GM18868 (cell line): ENCODE measurements around the gene CRTC3.

Source experiments
- ATAC-seq: cut with Tn5 transposase; IDR thresholded peaks from one replicate; pipeline ENCODE4 v1.9.1; 2021; ENCODE audit warnings: mild to moderate bottlenecking, moderate library complexity; ENCODE audit not compliant: unreplicated experiment

The CRTC3 gene

GRCh38 chr15:90591524-90591923 lies 61.8 kb downstream of the CRTC3 start:
- ATAC-seq: no peak

DNA sequence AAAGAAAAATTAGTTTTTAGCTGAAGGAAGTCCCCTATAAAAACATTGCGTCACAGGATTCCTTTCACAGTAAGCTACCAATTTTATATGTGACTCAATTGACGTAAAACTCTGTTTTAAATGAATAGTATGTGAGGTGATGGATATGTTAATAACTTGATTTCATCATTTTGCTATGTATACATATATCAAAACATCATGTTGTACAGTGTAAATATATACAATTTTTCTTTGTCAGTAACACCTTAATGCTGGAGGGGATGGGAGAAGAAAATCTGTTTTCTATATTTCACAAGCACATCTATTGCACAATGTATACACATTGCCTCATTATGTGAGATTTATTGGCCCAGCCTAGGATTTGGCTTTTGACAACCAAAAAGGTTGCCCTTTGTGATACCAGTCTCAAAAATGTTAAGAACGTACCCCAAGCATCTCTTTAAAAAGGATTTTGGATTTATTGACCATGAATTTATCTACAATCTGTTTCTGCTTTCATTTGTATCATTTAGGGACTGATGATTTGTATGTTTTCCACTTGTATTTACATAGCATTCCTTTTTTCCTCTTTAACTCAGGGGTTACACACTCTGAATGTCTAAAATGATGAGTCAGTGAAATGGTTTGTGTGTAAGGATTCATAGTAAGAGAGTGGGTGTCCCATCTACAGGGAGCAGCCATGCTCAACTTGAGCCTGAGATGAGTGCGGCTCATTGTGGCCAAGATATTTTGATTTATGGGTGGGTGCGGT lies 62.6 kb downstream of the CRTC3 start:
- ATAC-seq: no peak

GRCh38 chr15:90593499-90594158 lies 63.9 kb downstream of the CRTC3 start:
- ATAC-seq: no peak

GRCh38 chr15:90594301-90594738 lies 64.6 kb downstream of the CRTC3 start:
- ATAC-seq: peak; percentile 43

- peak; percentile 17 for ATAC-seq
These were observed 66.0 kb downstream of the CRTC3 start for GRCh38 chr15:90595763-90596155.

GRCh38 chr15:90596943-90597342 lies 67.2 kb downstream of the CRTC3 start:
- no peak for ATAC-seq

DNA sequence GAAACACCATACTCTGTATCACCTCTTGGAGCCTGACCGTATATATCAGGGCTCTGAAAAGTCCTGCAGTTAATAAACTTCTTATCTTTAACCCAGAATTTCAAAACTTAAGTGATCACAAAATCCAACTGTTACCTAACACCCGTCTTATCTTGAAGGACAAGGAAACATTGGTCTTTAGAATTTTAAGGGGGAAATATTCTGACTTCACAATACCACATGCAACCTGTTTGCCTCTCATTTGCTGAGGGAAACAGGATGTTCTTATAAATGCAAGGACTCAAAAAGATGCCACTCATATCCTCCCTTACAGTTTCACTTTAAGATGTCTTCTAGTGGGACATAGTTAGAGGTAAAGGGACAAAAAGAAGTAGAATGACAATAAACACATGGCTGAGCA lies 67.9 kb downstream of the CRTC3 start:
- no peak for ATAC-seq

- no peak for ATAC-seq
These were observed 68.4 kb downstream of the CRTC3 start for GRCh38 chr15:90598031-90598577.

DNA sequence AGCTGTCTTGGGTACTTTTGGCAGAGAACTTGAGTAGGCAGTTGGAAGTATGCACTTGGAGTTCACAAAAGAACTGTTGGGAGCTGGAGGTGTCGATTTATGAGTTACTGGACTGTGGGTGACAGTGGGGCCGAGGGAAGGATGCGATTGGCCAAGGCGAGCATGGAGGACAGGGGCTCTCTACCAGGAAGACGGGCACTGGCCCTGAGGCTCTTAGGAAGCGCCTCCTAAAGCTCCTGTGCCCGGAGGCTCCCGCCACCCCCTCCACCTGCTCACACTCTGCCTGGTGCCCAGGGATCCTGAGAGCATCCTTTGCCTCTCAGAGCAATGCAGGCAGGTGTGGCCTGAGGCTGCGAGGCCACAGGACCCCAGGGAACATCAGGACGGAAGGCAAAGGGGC lies 69.0 kb downstream of the CRTC3 start:
- no peak for ATAC-seq

GRCh38 chr15:90599116-90599515 lies 69.4 kb downstream of the CRTC3 start:
- ATAC-seq: no peak

DNA sequence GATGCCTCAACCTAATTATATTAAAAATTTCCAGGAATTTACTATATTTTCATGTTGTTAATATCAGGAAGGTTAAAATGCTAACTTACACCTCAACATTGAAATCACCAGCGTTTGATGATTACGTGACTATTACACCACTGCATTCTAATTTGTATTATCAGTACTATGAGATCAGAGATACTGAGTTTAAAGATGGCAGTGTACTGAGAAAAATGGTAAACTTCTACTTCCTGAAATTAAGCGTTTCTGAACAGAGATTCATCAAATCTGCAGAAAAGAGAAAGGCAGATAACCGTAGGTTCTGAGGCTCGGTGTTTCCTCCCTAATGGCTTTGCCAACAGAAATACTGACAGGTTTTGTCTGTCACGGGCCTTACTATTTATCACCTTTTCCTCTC lies 69.9 kb downstream of the CRTC3 start:
- ATAC-seq: no peak

- no peak for ATAC-seq
These were observed 71.2 kb downstream of the CRTC3 start for GRCh38 chr15:90600954-90601353.

GRCh38 chr15:90603893-90604292 lies 74.2 kb downstream of the CRTC3 start:
- no peak for ATAC-seq

DNA sequence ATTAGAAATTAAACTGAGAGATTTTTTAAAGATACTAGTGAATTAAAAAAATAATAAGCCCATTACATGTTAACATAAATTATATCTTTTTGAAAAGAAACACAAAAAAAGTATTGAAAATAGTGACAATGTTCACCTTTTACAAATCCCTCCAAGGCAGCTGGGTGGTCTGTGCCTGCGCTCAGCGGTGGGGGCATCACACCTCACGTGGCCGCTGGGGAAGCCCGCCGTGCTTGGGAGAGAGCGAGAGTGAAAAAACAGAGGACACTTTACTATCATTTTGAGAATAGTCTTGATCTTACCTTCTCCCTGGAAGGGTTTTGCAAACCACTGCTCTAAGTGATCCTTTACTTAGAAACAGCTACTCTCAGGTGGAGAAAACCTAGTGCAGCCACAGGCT lies 76.9 kb downstream of the CRTC3 start:
- no peak for ATAC-seq

- ATAC-seq: no peak
These were observed 77.6 kb downstream of the CRTC3 start for GRCh38 chr15:90607361-90607760.

DNA sequence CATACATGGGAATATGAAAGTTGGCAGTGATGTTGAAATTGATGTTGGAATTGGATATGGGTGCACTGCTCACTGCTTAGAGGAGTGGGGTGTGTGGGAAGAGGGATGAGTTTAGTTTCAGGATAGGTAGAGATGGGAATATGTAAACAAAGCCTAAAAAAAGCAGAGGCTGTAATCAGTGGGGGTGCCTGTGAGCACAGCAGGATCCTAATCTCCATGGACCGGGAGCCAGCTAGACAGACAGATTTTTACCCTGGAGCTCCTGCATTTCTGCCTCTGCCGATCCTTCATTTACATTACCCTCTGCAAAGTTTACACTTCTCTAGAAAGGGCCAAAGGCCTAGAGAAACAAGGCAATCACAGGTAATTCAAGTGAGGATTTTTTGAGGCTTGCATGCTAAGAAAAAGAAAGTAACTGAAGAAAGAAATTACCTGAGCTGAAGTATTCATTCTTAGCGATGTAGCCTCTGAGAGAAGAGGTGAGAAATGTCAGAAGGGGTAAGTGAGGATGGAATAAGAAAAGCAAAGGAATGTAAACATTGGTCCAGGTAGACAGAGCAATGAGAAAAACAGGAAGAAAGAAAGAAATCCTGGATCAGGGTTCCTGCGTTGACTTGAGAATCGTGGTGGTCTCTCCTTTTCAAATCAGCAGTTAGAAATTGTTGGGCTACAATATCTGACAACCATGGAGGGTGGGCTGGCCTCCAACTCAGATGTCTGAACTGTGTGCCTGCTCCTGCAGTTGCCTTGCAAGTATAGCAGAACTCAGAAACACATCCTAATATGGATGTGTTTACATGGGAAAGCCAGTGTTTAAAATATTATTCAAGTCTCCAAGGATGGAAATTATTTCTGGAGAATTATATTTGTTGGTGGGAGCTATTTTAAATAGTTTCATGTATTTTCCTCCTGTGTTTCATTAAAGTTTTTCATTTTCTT lies 79.8 kb downstream of the CRTC3 start:
- no peak for ATAC-seq

DNA sequence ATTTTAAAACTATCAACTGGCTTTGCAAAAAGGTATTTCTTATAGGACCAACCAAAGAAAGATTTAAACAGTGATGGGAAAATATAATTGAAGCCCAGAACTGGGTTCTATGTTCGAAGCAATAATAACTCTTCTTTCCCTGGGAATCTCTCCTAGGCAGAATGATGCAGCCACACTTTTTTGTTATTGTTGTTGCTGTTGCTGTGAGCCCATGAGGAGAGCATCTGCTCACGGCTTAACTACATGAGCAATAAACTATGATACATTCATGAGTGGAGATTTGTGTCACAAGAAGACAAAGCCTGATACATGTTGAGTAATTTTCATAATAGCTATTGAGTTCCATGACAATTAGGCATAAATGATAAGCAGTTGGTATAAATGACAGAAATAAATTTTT lies 80.5 kb downstream of the CRTC3 start:
- no peak for ATAC-seq

DNA sequence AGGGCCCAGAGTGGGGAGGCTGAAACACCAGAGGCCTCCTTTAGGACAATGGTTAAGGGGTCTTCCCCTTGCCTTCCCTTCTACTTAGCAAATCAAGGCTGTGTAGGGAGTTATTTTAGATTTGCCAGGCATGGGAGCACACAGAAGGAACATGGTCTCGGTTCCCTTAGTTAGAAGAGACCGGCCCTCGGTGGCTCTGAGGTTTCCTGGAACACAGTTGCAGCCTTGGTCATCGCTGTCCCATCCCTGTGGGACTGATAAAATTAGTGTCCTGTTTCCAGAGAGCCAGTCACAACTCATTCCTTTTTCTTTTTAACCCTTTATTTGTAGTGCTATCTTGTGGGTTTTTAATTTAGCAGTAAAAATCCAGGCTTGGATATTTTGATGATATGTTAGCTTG lies 81.4 kb downstream of the CRTC3 start:
- no peak for ATAC-seq

GRCh38 chr15:90617171-90617570 lies 87.4 kb downstream of the CRTC3 start:
- no peak for ATAC-seq

GRCh38 chr15:90617668-90618097 lies 88.0 kb downstream of the CRTC3 start:
- no peak for ATAC-seq
